ENCODE measurements around the gene TRPT1. TPM values are rescaled to one million over a fixed set of nuclear protein-coding genes. Genes with fewer than 3 reads are reported as not detected.

Gene TRPT1
- total RNA-seq, 1 donor from 2014 or later = 52.0 TPM

- Mint-ChIP-seq H3K9me3 (ENCODE audit: low read depth) (no peaks in the 10 kb centered on the region), H3K27ac (no peak overlapping the region), H3K36me3 (ENCODE audit: insufficient read depth) (no peaks in the 10 kb centered on the region), H3K4me3 (ENCODE audit: low read depth) (peak overlapping the region; percentile 82), H3K27me3 (peaks cover 3% of the 10 kb centered on the region), H3K4me1 (ENCODE audit: low read depth) (peaks cover 11% of the 10 kb centered on the region)
- no peak for DNase-seq (ENCODE audit: low spot score, unreplicated experiment)
- TF ChIP-seq CTCF (IDR thresholded peaks at IDR 0.05; ENCODE audit: unreplicated experiment) = no peak
Observed at GRCh38 chr11:64251753-64252002, 25.7 kb upstream of the TRPT1 start.

GRCh38 chr11:64251016-64251752, 25.2 kb upstream of the TRPT1 start, which contains the start of gene PLCB3:
Gene PLCB3 (plus strand): TSS chr11:64251530. CDS start chr11:64251650, 120 bp downstream.
- Mint-ChIP-seq H3K4me3 (ENCODE audit: low read depth) (peak within 1 kb of the TSS; percentile 82), H3K27ac (no peak within 1 kb of the TSS), H3K27me3 (peaks cover 3% of the 10 kb centered on the region), H3K36me3 (ENCODE audit: insufficient read depth) (no peaks in the 10 kb centered on the region), H3K4me1 (ENCODE audit: low read depth) (peaks cover 11% of the 10 kb centered on the region), H3K9me3 (ENCODE audit: low read depth) (no peaks in the 10 kb centered on the region)
- peak; percentile 79 for TF ChIP-seq CTCF (IDR thresholded peaks at IDR 0.05; ENCODE audit: unreplicated experiment)
- peak; percentile 66 for DNase-seq (ENCODE audit: low spot score, unreplicated experiment)

GRCh38 chr11:64250415-64251015, 24.5 kb upstream of the TRPT1 start:
- Mint-ChIP-seq H3K27me3 (peaks cover 3% of the 10 kb centered on the region), H3K4me1 (ENCODE audit: low read depth) (peaks cover 11% of the 10 kb centered on the region), H3K27ac (no peak overlapping the region), H3K9me3 (ENCODE audit: low read depth) (no peaks in the 10 kb centered on the region), H3K4me3 (ENCODE audit: low read depth) (peak overlapping the region; percentile 44), H3K36me3 (ENCODE audit: insufficient read depth) (no peaks in the 10 kb centered on the region)
- no peak for TF ChIP-seq CTCF (IDR thresholded peaks at IDR 0.05; ENCODE audit: unreplicated experiment)
- no peak for DNase-seq (ENCODE audit: low spot score, unreplicated experiment)

- Mint-ChIP-seq H3K9me3 (ENCODE audit: low read depth) (no peaks in the 10 kb centered on the region), H3K27ac (no peak overlapping the region)
- DNase-seq (ENCODE audit: low spot score, unreplicated experiment) = no peak
Observed at GRCh38 chr11:64249563-64250414, 23.8 kb upstream of the TRPT1 start.

More at GRCh38 chr11:64249563-64250414, 23.8 kb upstream of the TRPT1 start:
- H3K27me3 Mint-ChIP-seq = peaks cover 3% of the 10 kb centered on the region
- peaks cover 11% of the 10 kb centered on the region for H3K4me1 Mint-ChIP-seq (ENCODE audit: low read depth)
- peak overlapping the region; percentile 33 for H3K4me3 Mint-ChIP-seq (ENCODE audit: low read depth)
- TF ChIP-seq CTCF (IDR thresholded peaks at IDR 0.05; ENCODE audit: unreplicated experiment) = no peak
- H3K36me3 Mint-ChIP-seq (ENCODE audit: insufficient read depth) = no peaks in the 10 kb centered on the region
